NCI-H82 treated with DMSO at 0.1 percent for 48 hours (cell line): ENCODE data around the gene C9.
"Not testable (repeated sequence)": the region's sequence is repeated elsewhere in the genome, so short reads cannot be mapped to it uniquely, and the experiment has no call there.

ENCODE experiments used
- DNase-seq: peaks from one replicate; lab custom pipeline; 2025; ENCODE audit not compliant: unreplicated experiment; lab: John Stamatoyannopoulos, UW

The C9 gene

GRCh38 chr5:39333104-39333503 is 31.2 kb downstream of the C9 start:
- no peak for DNase-seq

- no peak for DNase-seq
These were observed 32.4 kb downstream of the C9 start for GRCh38 chr5:39331861-39332381.

GRCh38 chr5:39328731-39329130 is 35.6 kb downstream of the C9 start:
- no peak for DNase-seq

GRCh38 chr5:39323542-39323941 is 40.8 kb downstream of the C9 start:
- no peak for DNase-seq

DNA sequence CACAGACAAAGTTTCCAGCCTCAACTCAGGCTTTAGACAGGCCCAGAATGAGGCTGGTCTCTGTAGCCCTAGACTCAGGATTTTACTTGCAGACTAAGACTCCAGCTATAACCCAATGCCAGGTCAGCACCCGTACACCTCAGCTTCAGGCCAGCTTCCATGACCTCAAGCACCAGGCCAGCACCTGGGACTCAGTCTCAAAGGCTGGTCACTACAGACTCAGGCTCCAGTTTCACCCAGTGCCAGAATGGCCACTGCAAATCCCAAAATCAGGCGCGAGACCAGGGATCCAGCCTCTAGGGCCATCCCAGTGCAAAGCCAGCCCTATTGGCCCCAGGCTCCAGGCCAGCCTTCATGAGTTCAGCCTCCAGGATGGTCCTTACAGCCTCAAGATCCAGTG is 44.9 kb downstream of the C9 start:
- no peak for DNase-seq

DNA sequence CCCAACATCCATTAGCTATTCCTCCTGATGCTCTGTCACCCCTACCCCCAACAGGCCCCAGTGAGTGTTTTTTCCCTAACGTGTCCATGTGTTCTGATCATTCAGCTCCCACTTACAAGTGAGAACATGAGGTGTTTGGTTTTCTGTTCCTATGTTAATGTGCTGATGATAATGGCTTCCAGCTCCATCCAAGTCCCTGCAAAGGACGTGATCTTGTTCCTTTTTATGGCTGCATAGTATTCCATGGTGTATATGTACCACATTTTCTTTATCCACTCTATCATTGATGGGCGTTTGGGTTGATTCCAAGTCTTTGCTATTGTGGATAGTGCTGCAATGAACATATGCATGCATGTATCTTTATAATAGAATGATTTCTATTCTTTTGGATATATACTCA is 47.8 kb downstream of the C9 start:
- DNase-seq = not testable (repeated sequence)

DNA sequence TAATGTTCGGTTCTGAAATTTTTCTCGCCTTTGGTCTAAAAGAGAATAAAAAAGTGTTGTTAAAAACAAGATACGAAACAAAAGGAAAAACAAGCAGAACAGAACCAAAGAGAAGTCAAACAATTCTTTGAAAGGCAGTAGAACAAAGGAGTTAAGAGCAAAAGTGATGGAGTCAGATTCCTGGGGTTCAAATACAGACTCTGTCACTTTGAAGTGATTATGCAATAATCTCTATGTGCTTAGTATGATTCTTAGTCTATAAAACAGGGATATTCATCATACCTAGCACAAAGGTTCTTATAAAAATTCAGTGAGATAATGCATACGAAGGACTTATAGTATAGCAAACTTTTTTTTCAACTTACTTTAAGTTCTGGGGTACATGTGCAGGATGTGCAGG is 48.3 kb downstream of the C9 start:
- DNase-seq = no peak

DNA sequence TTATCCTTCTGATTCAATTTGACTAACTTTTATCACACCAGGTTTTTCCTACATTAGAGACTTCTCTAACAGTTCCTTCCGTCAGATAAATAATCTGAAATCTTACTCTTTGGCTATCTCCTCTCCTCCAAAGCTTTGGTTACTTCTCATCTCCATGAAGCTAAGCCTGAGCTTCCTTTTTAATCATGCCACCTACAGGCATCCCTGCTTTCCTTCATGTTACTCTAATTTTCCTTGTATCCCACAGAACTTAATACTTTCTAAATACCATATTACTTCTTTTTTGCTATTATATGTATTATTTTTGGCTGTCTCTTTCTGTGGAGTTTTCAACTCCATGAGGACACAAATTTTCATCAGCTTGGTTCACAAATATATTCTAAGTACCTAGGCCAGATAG is 49.7 kb downstream of the C9 start:
- no peak for DNase-seq

GRCh38 chr5:39309534-39309933 is 54.8 kb downstream of the C9 start:
- no peak for DNase-seq

DNA sequence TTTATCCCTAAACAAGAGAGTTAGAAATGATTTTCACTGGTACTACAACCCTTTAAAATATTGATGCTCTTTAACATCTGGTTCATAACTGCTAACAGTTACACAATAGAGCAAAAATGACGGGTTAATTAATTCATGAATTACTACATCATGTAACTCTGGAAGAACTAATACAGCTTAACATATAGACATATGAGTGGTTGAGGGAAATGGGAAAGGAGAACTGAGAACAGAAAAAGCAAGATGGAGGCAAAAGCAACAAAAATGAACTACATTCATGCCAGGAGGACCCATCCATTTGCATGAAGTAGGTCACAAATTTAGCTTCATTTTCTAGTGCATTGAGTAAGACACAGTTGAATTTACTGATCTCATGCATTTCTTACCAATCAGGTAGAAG is 61.8 kb downstream of the C9 start:
- no peak for DNase-seq

DNA sequence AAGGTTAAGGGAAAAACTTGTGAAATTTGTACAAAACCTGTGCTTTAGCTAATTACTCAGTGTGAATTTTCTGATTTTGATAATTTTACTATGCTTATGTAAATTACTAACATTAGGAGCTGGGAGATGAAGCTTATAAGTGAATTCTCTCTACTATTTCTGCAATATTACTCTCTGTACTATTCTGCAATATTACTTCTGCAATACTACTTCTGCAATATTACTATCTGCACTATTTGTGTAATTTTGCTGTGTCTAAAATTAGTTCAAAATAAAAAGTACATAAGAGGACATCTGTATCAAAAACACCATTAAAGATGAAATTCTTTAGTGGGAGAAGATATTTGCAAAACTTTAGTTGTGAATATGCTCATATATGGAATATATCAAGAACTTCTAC is 62.9 kb downstream of the C9 start:
- no peak for DNase-seq

DNA sequence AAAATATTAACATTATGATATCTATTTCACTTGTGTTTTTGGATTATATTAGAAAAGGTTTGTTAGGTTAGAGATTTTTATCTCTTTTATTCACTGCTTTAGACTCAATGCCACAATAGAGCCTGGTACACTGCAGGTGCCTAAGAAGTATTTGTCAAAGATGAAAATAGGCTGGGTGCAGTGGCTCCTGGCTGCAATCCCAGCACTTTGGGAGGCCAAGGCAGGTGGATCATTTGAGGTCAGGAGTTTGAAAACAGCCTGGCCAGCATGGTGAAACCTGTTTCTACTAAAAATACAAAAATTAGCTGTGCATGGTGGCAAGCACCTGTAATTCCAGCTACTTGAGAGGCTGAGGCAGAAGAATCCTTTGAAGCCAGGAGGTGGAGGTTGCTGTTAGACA is 64.3 kb downstream of the C9 start:
- no peak for DNase-seq

- DNase-seq = no peak
These were observed 69.6 kb downstream of the C9 start for GRCh38 chr5:39294736-39295135.

- no peak for DNase-seq
These were observed 79.7 kb downstream of the C9 start for GRCh38 chr5:39284552-39284951.

- peak; percentile 0 for DNase-seq
These were observed 81.0 kb downstream of the C9 start for GRCh38 chr5:39283231-39283818.

DNA sequence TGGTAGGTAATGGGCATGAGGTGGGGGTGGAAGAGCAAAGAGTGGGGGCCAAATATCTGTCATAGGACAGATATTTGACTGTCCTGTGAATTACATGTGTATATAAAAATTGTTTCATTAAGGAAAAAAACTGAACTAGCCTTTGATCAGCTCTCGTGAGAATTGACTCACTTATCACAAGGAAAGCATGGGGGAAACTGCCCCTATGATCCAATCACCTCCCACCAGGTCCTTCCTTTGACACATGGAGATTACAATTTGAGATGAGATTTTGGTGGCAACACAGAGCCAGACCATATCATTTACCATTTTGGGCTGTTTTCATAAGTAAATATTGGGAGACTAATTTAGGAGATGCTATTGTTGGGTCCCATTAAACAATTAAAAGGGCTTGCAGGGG is 81.7 kb downstream of the C9 start:
- no peak for DNase-seq

DNA sequence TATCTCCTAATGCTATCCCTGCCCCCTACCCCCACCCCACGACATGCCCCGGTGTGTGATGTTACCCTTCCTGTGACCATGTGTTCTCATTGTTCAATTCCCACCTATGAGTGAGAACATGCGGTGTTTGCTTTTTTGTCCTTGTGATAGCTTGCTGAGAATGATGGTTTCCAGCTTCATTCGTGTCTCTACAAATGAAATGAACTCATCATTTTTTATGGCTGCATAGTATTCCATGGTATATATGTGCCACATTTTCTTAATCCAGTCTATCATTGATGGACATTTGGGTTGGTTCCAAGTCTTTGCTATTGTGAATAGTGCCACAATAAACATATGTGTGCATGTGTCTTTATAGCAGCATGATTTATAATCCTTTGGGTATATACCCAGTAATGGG is 88.4 kb downstream of the C9 start:
- not testable (repeated sequence) for DNase-seq

- no peak for DNase-seq
These were observed 89.8 kb downstream of the C9 start for GRCh38 chr5:39274398-39275085.

GRCh38 chr5:39273314-39273954 is 90.9 kb downstream of the C9 start:
- DNase-seq = no peak

GRCh38 chr5:39272869-39273231 is 91.4 kb downstream of the C9 start:
- DNase-seq = not testable (repeated sequence)

DNA sequence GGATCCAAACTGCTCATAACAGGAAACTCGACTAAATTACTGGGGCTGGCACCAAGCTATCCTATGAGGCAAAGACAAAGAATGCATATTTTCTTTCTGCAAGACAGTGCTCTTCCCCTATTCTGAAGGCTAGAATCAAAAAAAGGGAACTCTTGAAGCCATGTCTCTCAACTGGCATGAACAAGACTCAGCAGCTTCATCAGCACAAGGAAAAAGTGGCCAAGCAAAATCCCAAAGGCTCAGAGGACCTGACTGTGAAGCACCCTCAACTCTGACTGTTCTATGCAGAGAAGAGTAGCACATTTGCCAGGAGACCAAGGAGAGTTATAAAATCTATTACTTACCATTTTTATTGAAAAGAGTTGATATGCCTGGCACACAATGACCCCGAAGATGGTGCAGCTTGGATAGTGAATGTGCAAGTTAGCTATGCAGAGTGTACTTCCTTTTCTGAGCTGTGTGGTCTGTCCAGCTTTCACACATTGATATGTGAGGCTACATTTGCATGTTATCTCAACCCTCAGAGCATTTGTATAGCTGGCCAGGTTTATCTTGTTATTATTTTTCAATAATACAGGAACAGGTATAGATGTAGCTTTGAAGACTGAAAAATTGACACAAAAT is 94.0 kb downstream of the C9 start:
- DNase-seq = no peak

- no peak for DNase-seq
These were observed 97.1 kb downstream of the C9 start for GRCh38 chr5:39267186-39267585.
